ENCODE results near the gene RUFY1.

The RUFY1 gene

GRCh38 chr5:179609834-179610108, 59.4 kb downstream of the RUFY1 start:
- peaks cover 25% of the 10 kb centered on the region for H3K36me3 ChIP-seq (ENCODE audit: low read length)
- peaks cover 62% of the 10 kb centered on the region for H3F3A ChIP-seq (ENCODE audit: insufficient read depth)
- no peak overlapping the region for H2AFZ ChIP-seq (ENCODE audit: low read depth, low read length, severe bottlenecking)
- H3K9ac ChIP-seq (ENCODE audit: low read length), result no peak overlapping the region
- H3K79me2 ChIP-seq (ENCODE audit: insufficient read depth, low read length), result no peaks in the 10 kb centered on the region
- no peak overlapping the region for H3K27ac ChIP-seq (ENCODE audit: low read depth, low read length)
- no peak overlapping the region for H3K4me2 ChIP-seq (ENCODE audit: low read depth, low read length, poor library complexity, severe bottlenecking)
- no peaks in the 10 kb centered on the region for H3K9me2 ChIP-seq (replicated peaks; ENCODE audit: insufficient read depth, low read length)
- H3K9me3 ChIP-seq (ENCODE audit: insufficient read depth, low read length), result no peaks in the 10 kb centered on the region
- no peak overlapping the region for H3K4me3 ChIP-seq (ENCODE audit: insufficient read depth, low read length, poor library complexity, severe bottlenecking)
- H3K27me3 ChIP-seq (ENCODE audit: low read length), result no peaks in the 10 kb centered on the region
- peaks cover 12% of the 10 kb centered on the region for H4K20me1 ChIP-seq (ENCODE audit: low read depth, low read length)
- TF ChIP-seq EZH2phosphoT487 (conservative IDR thresholded peaks at IDR 0.05; ENCODE audit: low read length) (no peak), CTCF (IDR thresholded peaks at IDR 0.05; ENCODE audit: insufficient read depth, low read length, poor library complexity, severe bottlenecking) (no peak)

- H3K9me3 ChIP-seq (ENCODE audit: insufficient read depth, low read length), result no peaks in the 10 kb centered on the region
- H3K36me3 ChIP-seq (ENCODE audit: low read length), result peaks cover 30% of the 10 kb centered on the region
- no peak overlapping the region for H3K27ac ChIP-seq (ENCODE audit: low read depth, low read length)
- H3K4me3 ChIP-seq (ENCODE audit: insufficient read depth, low read length, poor library complexity, severe bottlenecking), result no peak overlapping the region
- no peak overlapping the region for H2AFZ ChIP-seq (ENCODE audit: low read depth, low read length, severe bottlenecking)
- no peak overlapping the region for H3K9ac ChIP-seq (ENCODE audit: low read length)
- no peaks in the 10 kb centered on the region for H3K9me2 ChIP-seq (replicated peaks; ENCODE audit: insufficient read depth, low read length)
- H3F3A ChIP-seq (ENCODE audit: insufficient read depth), result peaks cover 67% of the 10 kb centered on the region
- H3K79me2 ChIP-seq (ENCODE audit: insufficient read depth, low read length), result no peaks in the 10 kb centered on the region
- H3K27me3 ChIP-seq (ENCODE audit: low read length), result no peaks in the 10 kb centered on the region
- TF ChIP-seq CTCF (IDR thresholded peaks at IDR 0.05; ENCODE audit: insufficient read depth, low read length, poor library complexity, severe bottlenecking) (no peak), EZH2phosphoT487 (conservative IDR thresholded peaks at IDR 0.05; ENCODE audit: low read length) (no peak)
- H3K4me2 ChIP-seq (ENCODE audit: low read depth, low read length, poor library complexity, severe bottlenecking), result no peak overlapping the region
- peaks cover 17% of the 10 kb centered on the region for H4K20me1 ChIP-seq (ENCODE audit: low read depth, low read length)
These were observed 60.0 kb downstream of the RUFY1 start for GRCh38 chr5:179610109-179610902.

- Histone ChIP-seq H4K20me1 (ENCODE audit: low read depth, low read length) (peaks cover 23% of the 10 kb centered on the region), H3K9ac (ENCODE audit: low read length) (no peak overlapping the region), H3K79me2 (ENCODE audit: insufficient read depth, low read length) (no peaks in the 10 kb centered on the region), H3K4me2 (ENCODE audit: low read depth, low read length, poor library complexity, severe bottlenecking) (no peak overlapping the region), H3K27me3 (ENCODE audit: low read length) (no peaks in the 10 kb centered on the region), H3F3A (ENCODE audit: insufficient read depth) (peaks cover 73% of the 10 kb centered on the region), H3K27ac (ENCODE audit: low read depth, low read length) (no peak overlapping the region), H3K9me2 (replicated peaks; ENCODE audit: insufficient read depth, low read length) (no peaks in the 10 kb centered on the region), H2AFZ (ENCODE audit: low read depth, low read length, severe bottlenecking) (no peak overlapping the region), H3K4me3 (ENCODE audit: insufficient read depth, low read length, poor library complexity, severe bottlenecking) (no peak overlapping the region), H3K36me3 (ENCODE audit: low read length) (peaks cover 36% of the 10 kb centered on the region), H3K9me3 (ENCODE audit: insufficient read depth, low read length) (no peaks in the 10 kb centered on the region)
- no peak for TF ChIP-seq EZH2phosphoT487 (conservative IDR thresholded peaks at IDR 0.05; ENCODE audit: low read length)
- TF ChIP-seq CTCF (IDR thresholded peaks at IDR 0.05; ENCODE audit: insufficient read depth, low read length, poor library complexity, severe bottlenecking), result no peak
These were observed 60.5 kb downstream of the RUFY1 start for GRCh38 chr5:179610903-179611265.
